ENCODE data around the gene LRRC8B. TPM values are rescaled to one million over a fixed set of nuclear protein-coding genes. Genes with fewer than 3 reads are reported as not detected.

The LRRC8B gene
- total RNA-seq, 4 donors from 2014 or later, result 3.5 to 15.7 (median 8.5) TPM

- Histone ChIP-seq H3K9me3 (no peaks in the 10 kb centered on the region), H3K4me1 (no peaks in the 10 kb centered on the region), H3K4me3 (no peak overlapping the region), H3K36me3 (peaks cover 0 to 65% of the 10 kb centered on the region in 2 donors), H3K27me3 (no peaks in the 10 kb centered on the region), H3K27ac (no peak overlapping the region)
- DNase-seq (no peak), ATAC-seq (no peak)
- no peak for TF ChIP-seq POLR2A (IDR thresholded peaks at IDR 0.05)
- no peak for TF ChIP-seq CTCF (IDR thresholded peaks at IDR 0.05 in 4 of 5, conservative IDR thresholded peaks at IDR 0.05 in 1 of 5)
- intact Hi-C loops (cut with DNase I; ENCODE audit: low total_unique reads) (no loop called here), in situ Hi-C loops (cut with MboI; ENCODE audit: low sequenced_read_pairs in 4 of 4) (loop anchor here in 1 of 4 donors (10.0 kb wide), 1 partner anchor 59 kb away; the partner anchor contains the start of gene LRRC8B)
Observed at GRCh38 chr1:89584211-89584610, 59.6 kb downstream of the LRRC8B start.

GRCh38 chr1:89584781-89585180 lies 60.2 kb downstream of the LRRC8B start:
- Histone ChIP-seq H3K4me1 (no peaks in the 10 kb centered on the region), H3K27me3 (no peaks in the 10 kb centered on the region), H3K9me3 (no peaks in the 10 kb centered on the region), H3K27ac (no peak overlapping the region), H3K36me3 (peaks cover 0 to 63% of the 10 kb centered on the region in 2 donors), H3K4me3 (no peak overlapping the region)
- DNase-seq, result no peak
- TF ChIP-seq POLR2A (IDR thresholded peaks at IDR 0.05) (no peak), CTCF (IDR thresholded peaks at IDR 0.05 in 4 of 5, conservative IDR thresholded peaks at IDR 0.05 in 1 of 5) (no peak)
- intact Hi-C loops (cut with DNase I; ENCODE audit: low total_unique reads), result no loop called here
- in situ Hi-C loops (cut with MboI; ENCODE audit: low sequenced_read_pairs in 4 of 4), result loop anchor here in 1 of 4 donors (10.0 kb wide), 1 partner anchor 60 kb away; the partner anchor contains the start of gene LRRC8B
- ATAC-seq, result no peak

- TF ChIP-seq CTCF (IDR thresholded peaks at IDR 0.05 in 4 of 5, conservative IDR thresholded peaks at IDR 0.05 in 1 of 5) (no peak), POLR2A (IDR thresholded peaks at IDR 0.05) (no peak)
- no peaks in the 10 kb centered on the region for H3K9me3 ChIP-seq
- H3K27ac ChIP-seq, result no peak overlapping the region
- intact Hi-C loops (cut with DNase I; ENCODE audit: low total_unique reads) (no loop called here), in situ Hi-C loops (cut with MboI; ENCODE audit: low sequenced_read_pairs in 4 of 4) (loop anchor here in 1 of 4 donors (10.0 kb wide), 1 partner anchor 63 kb away; the partner anchor contains the start of gene LRRC8B)
- peaks cover 0 to 2% of the 10 kb centered on the region in 2 donors for H3K4me1 ChIP-seq
- ATAC-seq (peak; percentile 53 to 62), DNase-seq (no peak)
- peaks cover 0 to 40% of the 10 kb centered on the region in 2 donors for H3K36me3 ChIP-seq
- no peak overlapping the region for H3K4me3 ChIP-seq
- H3K27me3 ChIP-seq, result no peaks in the 10 kb centered on the region
Observed at GRCh38 chr1:89587729-89588161, 63.1 kb downstream of the LRRC8B start.

- in situ Hi-C loops (cut with MboI; ENCODE audit: low sequenced_read_pairs in 4 of 4) (loop anchor here in 1 of 4 donors (10.0 kb wide), 1 partner anchor 64 kb away; the partner anchor contains the start of gene LRRC8B), intact Hi-C loops (cut with DNase I; ENCODE audit: low total_unique reads) (no loop called here)
- no peaks in the 10 kb centered on the region for H3K9me3 ChIP-seq
- H3K27ac ChIP-seq, result no peak overlapping the region
- ATAC-seq, result no peak
- no peak for DNase-seq
- no peaks in the 10 kb centered on the region for H3K27me3 ChIP-seq
- H3K4me1 ChIP-seq, result peaks cover 0 to 2% of the 10 kb centered on the region in 2 donors
- H3K36me3 ChIP-seq, result peaks cover 0 to 40% of the 10 kb centered on the region in 2 donors
- TF ChIP-seq CTCF (IDR thresholded peaks at IDR 0.05 in 4 of 5, conservative IDR thresholded peaks at IDR 0.05 in 1 of 5) (no peak), POLR2A (IDR thresholded peaks at IDR 0.05) (no peak)
- H3K4me3 ChIP-seq, result no peak overlapping the region
Observed at GRCh38 chr1:89588480-89588879, 63.9 kb downstream of the LRRC8B start.

All from gastrocnemius medialis (tissue), 4 donors.